Skeletal muscle tissue (tissue), 4 donors: ENCODE results near the gene HSPB6. TPM values are rescaled to one million over a fixed set of nuclear protein-coding genes. Genes with fewer than 3 reads are reported as not detected.
A peak's percentile ranks its signal among the peaks of the same experiment; 100 is the strongest.

Source experiments
- H3K27ac ChIP-seq: one replicate; pipeline ENCODE4 v1.7.0; 2013; ENCODE audit warnings: mild to moderate bottlenecking, low read depth, low read length, inconsistent platforms
- H3K27me3 ChIP-seq, 3 donors: one replicate each; pipeline ENCODE4 v1.7.0; 2013; ENCODE audit warnings: low read length in 3 of 3; ENCODE audit not compliant: control insufficient read depth in 3 of 3, insufficient read depth in 3 of 3
- H3K36me3 ChIP-seq, 3 donors: one replicate each; pipeline ENCODE4 v1.7.0; 2013; ENCODE audit warnings: low read length in 3 of 3; ENCODE audit not compliant: control insufficient read depth in 3 of 3, insufficient read depth in 3 of 3
- H3K4me1 ChIP-seq, 3 donors: one replicate each; pipeline ENCODE4 v1.7.0; 2013; ENCODE audit warnings: low read length in 3 of 3, mild to moderate bottlenecking in 3 of 3; ENCODE audit not compliant: control insufficient read depth in 3 of 3, insufficient read depth in 3 of 3
- H3K4me3 ChIP-seq, 3 donors: one replicate each; pipeline ENCODE4 v1.7.0; 2013; ENCODE audit warnings: low read length in 3 of 3
- H3K9ac ChIP-seq, 3 donors: one replicate each; pipeline ENCODE4 v1.7.0; 2013; ENCODE audit warnings: low read length in 3 of 3, mild to moderate bottlenecking in 3 of 3, moderate library complexity in 2 of 3, low read depth in 1 of 3
- H3K9me3 ChIP-seq, 3 donors: one replicate each; pipeline ENCODE4 v1.7.0; 2013; ENCODE audit warnings: low read length in 3 of 3; ENCODE audit not compliant: control insufficient read depth in 3 of 3
- total RNA-seq: library from RNA; depleted of rRNA; stranded (reverse); fragments of >200 nt; gene quantifications from one replicate; pipeline ENCODE4 v1.2.3, GENCODE V29; 2014
- donor health status: Osteomylitis.

Gene HSPB6
- total RNA-seq, 1 donor from 2014 or later, result 52.7 TPM

DNA sequence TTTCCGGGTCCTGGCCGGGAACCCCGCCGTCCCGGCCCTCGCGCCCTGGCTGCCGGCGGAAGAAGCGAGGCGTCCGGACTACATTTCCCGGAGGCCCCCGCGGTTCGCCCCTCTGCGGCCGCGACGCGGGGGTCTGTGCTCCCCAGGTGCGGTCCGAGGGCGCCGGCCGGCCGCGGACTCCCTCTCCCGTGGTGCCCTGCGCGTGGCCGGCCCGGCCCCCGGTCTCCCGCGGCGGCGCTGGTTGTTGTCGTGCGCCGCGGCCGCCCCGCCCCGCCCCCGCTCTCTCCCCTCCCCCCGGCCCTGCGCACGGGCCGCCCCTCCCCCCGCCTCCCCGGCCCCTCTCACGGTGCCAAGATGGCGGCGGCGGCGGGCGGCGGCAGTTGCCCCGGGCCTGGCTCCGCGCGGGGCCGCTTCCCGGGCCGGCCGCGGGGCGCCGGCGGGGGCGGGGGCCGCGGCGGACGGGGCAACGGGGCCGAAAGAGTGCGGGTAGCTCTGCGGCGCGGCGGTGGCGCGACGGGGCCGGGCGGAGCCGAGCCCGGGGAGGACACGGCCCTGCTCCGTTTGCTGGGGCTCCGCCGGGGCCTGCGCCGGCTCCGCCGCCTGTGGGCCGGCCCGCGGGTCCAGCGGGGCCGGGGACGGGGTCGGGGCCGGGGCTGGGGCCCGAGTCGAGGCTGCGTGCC, 39.0 kb downstream of the HSPB6 start, which contains the start of gene KMT2B:
Gene KMT2B (plus strand): TSS at position 339 of the 680 bp plus-strand sequence. CDS start 16 bp downstream, at position 355.
- Histone ChIP-seq H3K4me3 (peak within 1 kb of the TSS; percentile 82 to 95 (median 93)), H3K27ac (peak within 1 kb of the TSS; percentile 72), H3K4me1 (peaks cover 26 to 39% (median 26%) of the 10 kb centered on the region in 3 donors), H3K36me3 (peaks cover 18 to 24% (median 19%) of the 10 kb centered on the region in 3 donors), H3K9ac (peak within 1 kb of the TSS; percentile 88 to 92 (median 91)), H3K9me3 (no peaks in the 10 kb centered on the region), H3K27me3 (no peaks in the 10 kb centered on the region)

DNA sequence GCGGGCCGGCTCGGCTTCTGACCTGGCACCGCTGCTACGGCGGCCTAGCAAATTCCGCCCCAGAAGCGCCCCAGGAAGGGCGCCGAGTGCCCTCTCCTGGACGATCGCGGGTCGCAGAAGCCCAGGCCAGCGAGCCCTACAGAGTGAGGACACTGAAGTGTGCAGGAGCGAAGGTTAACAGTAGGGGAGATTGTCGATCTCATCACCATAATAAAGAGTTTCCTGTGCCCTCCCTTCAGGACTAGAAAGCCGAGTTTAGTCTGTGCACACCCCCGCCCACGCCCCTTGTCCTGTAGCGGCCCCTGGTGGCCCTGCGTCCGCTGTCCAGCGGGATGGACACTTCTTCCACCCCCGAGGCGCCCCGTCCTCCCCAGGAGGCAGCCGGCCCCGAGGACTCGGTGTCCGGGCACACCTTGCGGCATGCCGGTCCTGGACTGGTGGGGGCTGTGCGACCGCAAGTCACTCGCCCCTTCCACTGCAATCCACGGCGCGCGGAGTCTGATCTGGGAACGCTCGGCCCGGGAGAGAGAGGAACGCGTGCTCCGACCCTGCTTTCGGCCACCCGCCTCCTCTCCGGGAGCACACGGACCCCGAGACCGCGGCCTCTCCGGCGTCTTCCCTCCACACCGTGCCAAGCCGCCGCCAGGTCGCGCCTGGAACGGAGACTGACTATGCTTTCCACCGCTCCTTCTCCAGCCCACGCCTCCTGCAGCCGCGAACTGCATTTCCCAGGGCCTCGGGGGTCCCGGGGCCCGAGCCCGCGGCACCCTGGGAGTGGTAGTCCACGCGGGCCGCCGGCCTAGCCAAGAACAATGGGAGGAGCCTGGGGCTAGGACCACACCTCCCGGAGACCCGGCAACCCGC, 39.8 kb downstream of the HSPB6 start:
- Histone ChIP-seq H3K36me3 (peaks cover 10 to 16% (median 12%) of the 10 kb centered on the region in 3 donors), H3K27ac (peak overlapping the region; percentile 72), H3K9ac (peak overlapping the region; percentile 80 to 92 (median 83)), H3K4me3 (peak overlapping the region; percentile 82 to 95 (median 93)), H3K27me3 (no peaks in the 10 kb centered on the region), H3K9me3 (no peaks in the 10 kb centered on the region), H3K4me1 (peaks cover 26 to 39% (median 26%) of the 10 kb centered on the region in 3 donors)

DNA sequence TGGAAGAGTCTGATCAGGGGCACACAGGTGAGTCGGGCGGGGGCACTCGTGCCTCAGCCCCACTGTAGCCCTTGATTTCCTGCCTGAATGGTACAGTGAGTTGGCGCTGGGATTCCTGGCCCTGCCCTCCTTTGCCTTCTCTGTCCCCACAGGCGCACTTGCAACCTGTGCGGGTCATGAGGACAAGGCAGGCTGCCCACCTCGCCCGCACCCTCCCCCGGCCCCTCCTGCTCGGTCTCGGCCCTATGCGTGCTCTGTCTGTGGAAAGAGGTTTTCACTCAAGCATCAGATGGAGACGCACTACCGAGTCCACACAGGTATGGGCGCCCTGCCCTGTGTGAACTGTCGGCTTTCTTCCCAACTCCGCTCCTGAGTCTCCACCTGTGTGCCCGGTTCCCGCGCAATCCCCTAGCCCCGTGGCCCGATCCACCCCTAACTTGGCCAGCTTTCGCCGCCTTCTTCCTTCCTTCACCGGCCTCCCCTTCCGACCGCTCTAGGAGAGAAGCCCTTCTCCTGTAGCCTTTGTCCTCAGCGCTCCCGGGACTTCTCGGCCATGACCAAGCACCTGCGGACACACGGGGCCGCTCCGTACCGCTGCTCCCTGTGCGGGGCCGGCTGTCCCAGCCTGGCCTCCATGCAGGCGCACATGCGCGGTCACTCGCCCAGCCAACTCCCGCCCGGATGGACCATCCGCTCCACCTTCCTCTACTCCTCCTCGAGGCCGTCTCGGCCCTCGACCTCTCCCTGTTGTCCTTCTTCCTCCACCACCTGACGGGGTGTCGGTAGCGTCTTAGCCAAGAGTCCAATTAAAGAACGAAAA, 40.6 kb downstream of the HSPB6 start:
- H3K9me3 ChIP-seq, result no peaks in the 10 kb centered on the region
- H3K4me1 ChIP-seq, result peaks cover 26 to 34% (median 26%) of the 10 kb centered on the region in 3 donors
- H3K4me3 ChIP-seq, result peak overlapping the region; percentile 82 to 95 (median 93)
- H3K9ac ChIP-seq, result peak overlapping the region; percentile 80 to 92 (median 83)
- no peaks in the 10 kb centered on the region for H3K27me3 ChIP-seq
- H3K36me3 ChIP-seq, result peaks cover 4 to 11% (median 6%) of the 10 kb centered on the region in 3 donors
- peak overlapping the region; percentile 72 for H3K27ac ChIP-seq

DNA sequence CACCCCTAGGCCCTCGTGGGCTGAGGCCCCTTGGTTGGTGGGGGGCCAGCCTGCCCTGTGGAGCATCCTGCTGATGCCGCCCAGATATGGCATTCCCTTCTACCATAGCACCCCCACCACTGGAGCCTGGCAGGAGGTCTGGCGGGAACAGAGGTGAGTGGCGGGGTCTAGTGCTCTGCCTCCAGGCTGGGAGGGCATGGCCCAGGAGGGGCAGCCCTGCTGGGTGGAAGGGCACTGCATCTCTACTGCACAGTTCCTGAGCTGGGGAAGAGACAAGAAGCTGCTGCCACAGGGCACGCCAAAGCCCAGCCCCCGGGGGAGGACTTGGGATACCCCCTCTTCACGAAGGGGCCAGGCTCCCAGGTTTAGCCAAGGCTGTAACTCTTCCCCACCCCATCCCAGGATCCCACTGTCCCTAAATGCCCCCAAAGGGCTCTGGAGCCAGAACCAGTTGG, 41.4 kb downstream of the HSPB6 start:
- Histone ChIP-seq H3K27ac (peak overlapping the region; percentile 72), H3K27me3 (peaks cover 0 to 3% (median 0%) of the 10 kb centered on the region in 3 donors), H3K9me3 (no peaks in the 10 kb centered on the region), H3K4me1 (peaks cover 26 to 34% (median 26%) of the 10 kb centered on the region in 3 donors), H3K4me3 (peak overlapping the region in 1 of 3 donors; percentile 93), H3K9ac (peak overlapping the region; percentile 80 to 92 (median 83)), H3K36me3 (peaks cover 4 to 10% (median 5%) of the 10 kb centered on the region in 3 donors)

DNA sequence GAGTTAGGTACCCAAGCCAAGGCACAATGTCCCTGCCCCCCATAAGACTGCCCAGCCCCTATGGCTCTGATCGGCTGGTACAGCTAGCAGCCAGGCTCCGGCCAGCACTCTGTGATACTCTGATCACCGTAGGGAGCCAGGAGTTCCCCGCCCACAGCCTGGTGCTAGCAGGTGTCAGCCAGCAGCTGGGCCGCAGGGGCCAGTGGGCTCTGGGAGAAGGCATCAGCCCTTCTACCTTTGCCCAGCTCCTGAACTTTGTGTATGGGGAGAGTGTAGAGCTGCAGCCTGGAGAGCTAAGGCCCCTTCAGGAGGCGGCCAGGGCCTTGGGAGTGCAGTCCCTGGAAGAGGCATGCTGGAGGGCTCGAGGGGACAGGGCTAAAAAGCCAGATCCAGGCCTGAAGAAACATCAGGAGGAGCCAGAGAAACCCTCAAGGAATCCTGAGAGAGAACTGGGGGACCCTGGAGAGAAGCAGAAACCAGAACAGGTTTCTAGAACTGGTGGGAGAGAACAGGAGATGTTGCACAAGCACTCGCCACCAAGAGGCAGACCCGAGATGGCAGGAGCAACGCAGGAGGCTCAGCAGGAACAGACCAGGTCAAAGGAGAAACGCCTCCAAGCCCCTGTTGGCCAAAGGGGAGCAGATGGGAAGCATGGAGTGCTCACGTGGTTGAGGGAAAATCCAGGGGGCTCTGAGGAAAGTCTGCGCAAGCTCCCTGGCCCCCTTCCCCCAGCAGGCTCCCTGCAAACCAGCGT, 42.1 kb downstream of the HSPB6 start:
- H3K9me3 ChIP-seq, result no peaks in the 10 kb centered on the region
- peak overlapping the region in 1 of 3 donors; percentile 93 for H3K4me3 ChIP-seq
- peaks cover 0 to 3% (median 0%) of the 10 kb centered on the region in 3 donors for H3K27me3 ChIP-seq
- H3K27ac ChIP-seq, result no peak overlapping the region
- H3K36me3 ChIP-seq, result peaks cover 0 to 5% (median under 1%) of the 10 kb centered on the region in 3 donors
- no peak overlapping the region for H3K9ac ChIP-seq
- peaks cover 26 to 34% (median 26%) of the 10 kb centered on the region in 3 donors for H3K4me1 ChIP-seq

DNA sequence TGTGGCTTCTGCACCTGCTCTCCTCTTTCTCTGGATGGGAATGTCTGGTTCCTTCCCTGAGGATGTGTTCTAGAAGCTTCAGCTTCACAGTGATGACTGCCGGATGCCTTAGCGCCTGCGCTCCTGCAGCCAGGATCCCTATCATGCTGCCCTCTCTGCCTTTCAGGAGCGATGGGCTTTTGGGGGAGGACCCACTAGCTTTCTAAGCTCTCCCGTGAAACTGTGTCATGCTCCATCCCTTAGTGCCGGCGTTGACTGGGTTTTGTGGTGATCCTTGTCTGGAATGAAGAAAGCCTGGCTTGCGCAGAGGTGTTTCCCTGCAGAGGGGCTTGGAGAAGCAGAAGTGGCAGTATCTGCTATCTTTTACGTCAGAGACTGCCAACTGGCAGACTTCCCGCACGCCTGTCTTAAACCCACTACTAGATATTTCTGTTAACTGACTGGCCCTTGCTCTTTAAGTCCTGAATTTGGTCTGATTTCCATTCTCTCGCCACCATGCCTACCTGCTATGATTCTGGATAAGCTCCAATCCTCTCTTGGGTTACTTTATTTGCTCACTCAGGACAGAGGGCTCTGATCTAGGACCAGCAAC, 42.8 kb downstream of the HSPB6 start:
- Histone ChIP-seq H3K9me3 (no peaks in the 10 kb centered on the region), H3K9ac (no peak overlapping the region), H3K27ac (no peak overlapping the region), H3K4me1 (peaks cover 19 to 27% (median 19%) of the 10 kb centered on the region in 3 donors), H3K27me3 (peaks cover 0 to 6% (median 0%) of the 10 kb centered on the region in 3 donors), H3K36me3 (no peaks in the 10 kb centered on the region), H3K4me3 (no peak overlapping the region)

DNA sequence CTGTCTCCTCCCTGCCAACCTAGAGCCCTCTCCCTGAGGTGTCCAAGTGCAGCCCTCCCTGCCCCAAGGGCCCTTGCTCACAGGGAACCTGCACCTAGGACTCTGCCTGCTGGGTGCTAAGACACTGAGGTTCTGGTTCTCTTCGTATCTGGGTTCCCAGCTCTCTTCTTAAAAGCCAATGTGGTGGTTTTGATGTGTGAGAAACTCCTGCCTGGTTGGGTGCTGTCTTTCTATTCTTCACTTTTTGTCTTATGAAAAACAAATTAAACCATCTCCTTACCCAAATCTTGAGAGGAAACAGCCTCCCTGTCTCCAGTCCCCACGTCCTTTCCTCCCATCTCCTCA, 43.4 kb downstream of the HSPB6 start:
- H3K27me3 ChIP-seq, result peaks cover 0 to 6% (median 0%) of the 10 kb centered on the region in 3 donors
- no peaks in the 10 kb centered on the region for H3K9me3 ChIP-seq
- H3K27ac ChIP-seq, result no peak overlapping the region
- H3K36me3 ChIP-seq, result no peaks in the 10 kb centered on the region
- peaks cover 14 to 22% (median 14%) of the 10 kb centered on the region in 3 donors for H3K4me1 ChIP-seq
- H3K4me3 ChIP-seq, result no peak overlapping the region
- H3K9ac ChIP-seq, result no peak overlapping the region

DNA sequence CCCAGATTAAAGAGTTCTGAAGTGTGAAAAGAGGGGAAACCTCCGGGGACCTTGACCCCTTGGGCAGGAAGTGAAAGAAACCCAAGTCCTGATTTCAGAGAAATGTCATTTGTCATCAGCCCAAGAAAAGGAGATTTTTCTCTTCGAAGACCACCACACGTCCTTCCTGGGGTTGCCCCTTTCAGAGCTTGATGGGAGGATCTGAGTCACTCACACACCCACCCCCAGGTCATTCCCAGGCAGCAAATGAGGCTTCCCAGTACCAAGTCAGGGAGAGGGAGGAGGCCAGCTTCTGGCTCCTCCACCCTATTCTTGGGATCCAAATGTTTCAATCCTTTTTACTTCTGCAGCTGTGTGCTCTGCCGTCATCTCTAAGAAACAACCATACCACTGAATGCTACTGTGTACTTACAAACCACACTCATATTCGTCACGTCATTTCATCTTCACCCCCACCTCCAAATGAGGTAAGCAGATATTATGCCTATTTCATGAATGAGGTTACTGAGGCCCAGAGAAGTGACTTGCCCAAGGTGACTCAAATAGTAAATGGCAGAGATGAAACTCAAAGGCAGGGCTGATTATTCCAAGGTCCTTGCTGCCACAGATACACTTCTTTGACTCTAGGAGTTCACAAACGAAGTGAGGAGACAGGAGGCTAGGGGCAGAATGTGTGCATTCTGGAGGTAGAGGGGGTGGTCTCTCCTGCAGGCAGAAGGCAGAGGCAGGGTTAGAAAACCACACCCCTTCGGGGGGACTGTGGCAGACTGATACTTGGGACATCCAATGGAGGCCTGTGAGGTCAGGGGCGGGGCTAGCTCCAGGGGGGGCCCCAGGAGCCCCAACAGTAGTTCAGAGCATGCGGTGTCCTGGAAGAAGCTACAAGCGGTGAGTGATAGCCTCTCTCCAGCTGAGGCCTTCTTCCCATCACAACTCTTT, 44.0 kb downstream of the HSPB6 start:
- Histone ChIP-seq H3K4me1 (peaks cover 13 to 20% (median 13%) of the 10 kb centered on the region in 3 donors), H3K27ac (no peak overlapping the region), H3K4me3 (no peak overlapping the region)

More for the DNA sequence above, 44.0 kb downstream of the HSPB6 start:
- no peak overlapping the region for H3K9ac ChIP-seq
- peaks cover 0 to 11% (median 0%) of the 10 kb centered on the region in 3 donors for H3K27me3 ChIP-seq
- H3K36me3 ChIP-seq, result no peaks in the 10 kb centered on the region
- H3K9me3 ChIP-seq, result no peaks in the 10 kb centered on the region
